ENCODE measurements around the gene MDFIC. TPM values are rescaled to one million over a fixed set of nuclear protein-coding genes. Genes with fewer than 3 reads are reported as not detected.

The MDFIC gene
- polyA plus RNA-seq, 1 experiment: 35.9 TPM

GRCh38 chr7:114979803-114980507 lies 58.1 kb downstream of the MDFIC start:
- DNase-seq (ENCODE audit: low read depth, low spot score): no peak
- POLR2A ChIA-PET: no interaction called here
- Histone ChIP-seq H3K27ac (ENCODE audit: low read depth, low read length) (no peak overlapping the region), H3K4me3 (ENCODE audit: low read depth, low read length) (no peak overlapping the region), H3K9me3 (ENCODE audit: control insufficient read depth, insufficient read depth, low read length) (no peaks in the 10 kb centered on the region), H3K27me3 (ENCODE audit: control insufficient read depth, insufficient read depth, low read length) (no peaks in the 10 kb centered on the region)
- CTCF ChIA-PET: no interaction called here
- TF ChIP-seq CTCF (IDR thresholded peaks at IDR 0.05; ENCODE audit: low read depth, low read length): no peak

GRCh38 chr7:114981323-114981722 lies 59.4 kb downstream of the MDFIC start:
- no peak for DNase-seq (ENCODE audit: low read depth, low spot score)
- POLR2A ChIA-PET: no interaction called here
- no peaks in the 10 kb centered on the region for H3K27me3 ChIP-seq (ENCODE audit: control insufficient read depth, insufficient read depth, low read length)
- H3K27ac ChIP-seq (ENCODE audit: low read depth, low read length): no peak overlapping the region
- TF ChIP-seq CTCF (IDR thresholded peaks at IDR 0.05; ENCODE audit: low read depth, low read length): no peak
- no peak overlapping the region for H3K4me3 ChIP-seq (ENCODE audit: low read depth, low read length)
- no peaks in the 10 kb centered on the region for H3K9me3 ChIP-seq (ENCODE audit: control insufficient read depth, insufficient read depth, low read length)
- CTCF ChIA-PET: interaction anchor here (0.5 kb wide), 1 partner anchor 519 kb away, joined by 8 read pairs; no protein-coding TSS in a partner anchor

GRCh38 chr7:114985116-114985715 lies 63.3 kb downstream of the MDFIC start:
- Histone ChIP-seq H3K9me3 (ENCODE audit: control insufficient read depth, insufficient read depth, low read length) (no peaks in the 10 kb centered on the region), H3K27ac (ENCODE audit: low read depth, low read length) (no peak overlapping the region), H3K27me3 (ENCODE audit: control insufficient read depth, insufficient read depth, low read length) (no peaks in the 10 kb centered on the region), H3K4me3 (ENCODE audit: low read depth, low read length) (no peak overlapping the region)
- ChIA-PET POLR2A (no interaction called here), CTCF (no interaction called here)
- no peak for DNase-seq (ENCODE audit: low read depth, low spot score)
- TF ChIP-seq CTCF (IDR thresholded peaks at IDR 0.05; ENCODE audit: low read depth, low read length): no peak

GRCh38 chr7:114986190-114987180 lies 64.6 kb downstream of the MDFIC start:
- Histone ChIP-seq H3K27me3 (ENCODE audit: control insufficient read depth, insufficient read depth, low read length) (no peaks in the 10 kb centered on the region), H3K4me3 (ENCODE audit: low read depth, low read length) (no peak overlapping the region), H3K27ac (ENCODE audit: low read depth, low read length) (no peak overlapping the region), H3K9me3 (ENCODE audit: control insufficient read depth, insufficient read depth, low read length) (no peaks in the 10 kb centered on the region)
- TF ChIP-seq CTCF (IDR thresholded peaks at IDR 0.05; ENCODE audit: low read depth, low read length): no peak
- DNase-seq (ENCODE audit: low read depth, low spot score): no peak
- CTCF ChIA-PET: interaction anchor here (0.7 to 1.5 kb wide), 4 partner anchors 13 to 1169 kb away, joined by 3 to 4 read pairs (median 4); no protein-coding TSS in a partner anchor
- POLR2A ChIA-PET: no interaction called here

Measured in AG04450 (cell line).